Gastrocnemius medialis (tissue), 4 donors: ENCODE results near the gene STAG1. TPM values are rescaled to one million over a fixed set of nuclear protein-coding genes. Genes with fewer than 3 reads are reported as not detected.

Experiments used
- ATAC-seq, 2 donors: fragments of 150-250 bp; one replicate each; pipeline ENCODE4 v1.9.1; 2016
- DNase-seq, 2 donors: peaks; one replicate each; pipeline ENCODE4 v3.0.0-alpha.2; 2019
- H3K27ac ChIP-seq, 4 donors: fragments of 200-600 bp; sonication (generic); 1 replicate in 1 of 4; 2 replicates in 3 of 4; pipeline ENCODE4 v1.5.1; 2016 to 2018; ENCODE audit warnings: mild to moderate bottlenecking in 2 of 4, moderate library complexity in 1 of 4
- H3K27me3 ChIP-seq, 3 donors: fragments of 200-600 bp; sonication (generic) in 2 of 3; 1 replicate in 1 of 3; 2 replicates in 2 of 3; pipeline versions ENCODE4 v1.5.1 to v1.6.0; 2016 to 2019; ENCODE audit warnings: mild to moderate bottlenecking in 1 of 3, moderate library complexity in 1 of 3
- H3K36me3 ChIP-seq, 2 donors: fragments of 200-600 bp; sonication (generic) in 1 of 2; one replicate each; pipeline ENCODE4 v1.5.1; 2017 to 2018
- H3K4me1 ChIP-seq, 2 donors: fragments of 200-600 bp; sonication (generic) in 1 of 2; one replicate each; pipeline ENCODE4 v1.5.1; 2016 to 2017; ENCODE audit warnings: mild to moderate bottlenecking in 2 of 2
- H3K4me3 ChIP-seq, 4 donors: fragments of 200-600 bp; sonication (generic) in 3 of 4; 1 replicate in 1 of 4; 2 replicates in 3 of 4; pipeline ENCODE4 v1.5.1; 2016 to 2019; ENCODE audit warnings: mild to moderate bottlenecking in 2 of 4
- H3K9me3 ChIP-seq, 3 donors: fragments of 200-600 bp; sonication (generic) in 2 of 3; 1 replicate in 1 of 3; 2 replicates in 2 of 3; pipeline ENCODE4 v1.5.1; 2016 to 2019
- CTCF ChIP-seq, 5 experiments: fragments of 450-650 bp in 3 of 5; fragments of 200-600 bp in 2 of 5; sonication (generic) in 2 of 5; IDR thresholded peaks in 4 of 5; conservative IDR thresholded peaks in 1 of 5; 1 replicate in 4 of 5; 2 replicates in 1 of 5; pipeline ENCODE4 v1.5.1; 2016 to 2019; ENCODE audit warnings: antibody characterized with exemption in 5 of 5, mild to moderate bottlenecking in 3 of 5, moderate library complexity in 3 of 5
- POLR2A ChIP-seq, 2 donors: fragments of 450-650 bp; IDR thresholded peaks; one replicate each; pipeline ENCODE4 v1.6.1; 2017; ENCODE audit warnings: antibody characterized with exemption in 2 of 2, mild to moderate bottlenecking in 2 of 2, moderate library complexity in 2 of 2
- in situ Hi-C, 4 donors: fragments of 200-750 bp; cut with MboI; loops; one replicate each; pipeline versions ENCODE4 v1.15.0 to v1.8.0; 2017; ENCODE audit warnings: low sequenced_read_pairs in 4 of 4
- intact Hi-C: fragments of 100-400 bp; cut with DNase I; formaldehyde crosslinking; loops from one replicate; pipeline ENCODE4 v1.15.1; 2023; ENCODE audit warnings: low total_unique reads
- total RNA-seq, 4 donors: library from RNA; depleted of rRNA; stranded (reverse); fragments of >200 nt; gene quantifications; one replicate each; pipeline versions ENCODE4 v1.1.0 to v1.2.3, GENCODE V29; 2016

The STAG1 gene
- total RNA-seq, 4 donors from 2014 or later, result 22.2 to 26.2 (median 23.7) TPM

- DNase-seq, result no peak
- H3K36me3 ChIP-seq, result no peaks in the 10 kb centered on the region
- in situ Hi-C loops, result no loop called here
- H3K4me3 ChIP-seq, result no peak overlapping the region
- no peaks in the 10 kb centered on the region for H3K27me3 ChIP-seq
- no peak for ATAC-seq
- intact Hi-C loops, result no loop called here
- TF ChIP-seq POLR2A (IDR thresholded peaks at IDR 0.05) (no peak), CTCF (IDR thresholded peaks at IDR 0.05 in 4 of 5, conservative IDR thresholded peaks at IDR 0.05 in 1 of 5) (no peak)
- H3K4me1 ChIP-seq, result peaks cover 0 to 23% of the 10 kb centered on the region in 2 donors
- H3K9me3 ChIP-seq, result no peaks in the 10 kb centered on the region
- no peak overlapping the region for H3K27ac ChIP-seq
Observed at GRCh38 chr3:136634821-136635220, 117.4 kb downstream of the STAG1 start.

GRCh38 chr3:136632625-136633081, 119.5 kb downstream of the STAG1 start:
- ATAC-seq (no peak), DNase-seq (no peak)
- in situ Hi-C loops, result no loop called here
- peaks cover 0 to 27% of the 10 kb centered on the region in 2 donors for H3K4me1 ChIP-seq
- no peak for TF ChIP-seq POLR2A (IDR thresholded peaks at IDR 0.05)
- TF ChIP-seq CTCF (IDR thresholded peaks at IDR 0.05 in 4 of 5, conservative IDR thresholded peaks at IDR 0.05 in 1 of 5), result no peak
- intact Hi-C loops, result no loop called here
- no peaks in the 10 kb centered on the region for H3K36me3 ChIP-seq
- no peak overlapping the region for H3K4me3 ChIP-seq
- no peaks in the 10 kb centered on the region for H3K27me3 ChIP-seq
- no peaks in the 10 kb centered on the region for H3K9me3 ChIP-seq
- H3K27ac ChIP-seq, result no peak overlapping the region

DNA sequence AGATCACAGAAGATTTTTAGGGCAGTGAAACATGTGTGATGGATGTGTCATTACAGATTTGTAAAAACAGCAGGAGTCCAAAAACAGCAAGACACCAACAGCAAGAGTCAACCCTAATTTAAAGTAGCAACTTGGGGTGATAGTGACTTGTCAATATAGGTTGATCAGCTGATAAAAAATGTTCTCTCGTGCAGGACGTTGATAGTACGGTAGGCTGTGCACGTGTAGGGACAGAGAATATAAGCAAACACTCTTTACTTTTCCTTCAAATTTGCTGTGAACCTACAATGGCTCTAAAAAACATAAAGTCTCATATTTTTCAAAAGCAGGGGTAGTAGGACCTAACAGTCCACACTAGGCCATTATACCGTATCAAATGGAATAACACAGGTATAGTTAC, 120.8 kb downstream of the STAG1 start:
- TF ChIP-seq POLR2A (IDR thresholded peaks at IDR 0.05) (no peak), CTCF (IDR thresholded peaks at IDR 0.05 in 4 of 5, conservative IDR thresholded peaks at IDR 0.05 in 1 of 5) (no peak)
- in situ Hi-C loops, result no loop called here
- Histone ChIP-seq H3K4me1 (peaks cover 0 to 27% of the 10 kb centered on the region in 2 donors), H3K4me3 (no peak overlapping the region), H3K36me3 (no peaks in the 10 kb centered on the region), H3K9me3 (no peaks in the 10 kb centered on the region), H3K27me3 (no peaks in the 10 kb centered on the region), H3K27ac (no peak overlapping the region)
- intact Hi-C loops, result no loop called here
- no peak for ATAC-seq
- no peak for DNase-seq

GRCh38 chr3:136630915-136631314, 121.3 kb downstream of the STAG1 start:
- no peaks in the 10 kb centered on the region for H3K9me3 ChIP-seq
- no peak for TF ChIP-seq CTCF (IDR thresholded peaks at IDR 0.05 in 4 of 5, conservative IDR thresholded peaks at IDR 0.05 in 1 of 5)
- no peak for TF ChIP-seq POLR2A (IDR thresholded peaks at IDR 0.05)
- H3K36me3 ChIP-seq, result no peaks in the 10 kb centered on the region
- in situ Hi-C loops, result no loop called here
- H3K27ac ChIP-seq, result no peak overlapping the region
- peaks cover 0 to 27% of the 10 kb centered on the region in 2 donors for H3K4me1 ChIP-seq
- ATAC-seq, result no peak
- intact Hi-C loops, result no loop called here
- DNase-seq, result no peak
- H3K4me3 ChIP-seq, result no peak overlapping the region
- H3K27me3 ChIP-seq, result no peaks in the 10 kb centered on the region

DNA sequence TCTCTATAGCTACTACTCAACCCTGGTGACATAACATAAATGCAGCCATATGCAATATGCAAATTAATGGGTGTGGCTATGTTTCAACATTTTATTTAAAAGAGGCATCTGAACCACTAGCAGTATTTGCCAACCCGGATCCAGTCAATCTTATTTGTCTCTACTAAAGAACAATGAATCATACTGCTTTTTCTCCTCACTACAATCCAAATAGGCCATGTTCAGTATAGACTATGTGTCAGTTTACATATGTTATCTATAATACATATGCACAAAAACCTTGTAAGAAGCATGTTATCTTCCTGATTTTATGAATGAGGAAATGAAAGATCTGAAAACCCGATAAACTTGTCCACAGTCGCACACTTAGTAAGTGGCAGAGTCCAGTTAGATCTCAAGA, 125.7 kb downstream of the STAG1 start:
- TF ChIP-seq CTCF (IDR thresholded peaks at IDR 0.05 in 4 of 5, conservative IDR thresholded peaks at IDR 0.05 in 1 of 5) (no peak), POLR2A (IDR thresholded peaks at IDR 0.05) (no peak)
- intact Hi-C loops (no loop called here), in situ Hi-C loops (no loop called here)
- no peak overlapping the region for H3K4me3 ChIP-seq
- ATAC-seq, result no peak
- DNase-seq, result no peak
- H3K27ac ChIP-seq, result no peak overlapping the region
- no peaks in the 10 kb centered on the region for H3K27me3 ChIP-seq
- H3K36me3 ChIP-seq, result no peaks in the 10 kb centered on the region
- H3K4me1 ChIP-seq, result peaks cover 8 to 20% of the 10 kb centered on the region in 2 donors
- H3K9me3 ChIP-seq, result no peaks in the 10 kb centered on the region
